EH (cell line): ENCODE results near the gene ERH.
"Not testable (repeated sequence)": the region's sequence is repeated elsewhere in the genome, so short reads cannot be mapped to it uniquely, and the experiment has no call there.

Source experiments
- DNase-seq: peaks from one replicate; pipeline ENCODE4 v3.0.0-alpha.2; 2015; ENCODE audit warnings: low read depth

Gene ERH

GRCh38 chr14:69398053-69398817, at the start of gene ERH, which contains the start of gene SLC39A9:
Gene ERH (minus strand): TSS chr14:69398299. CDS start chr14:69398233, 66 bp downstream.
Gene SLC39A9 (plus strand): TSS chr14:69398692. CDS start chr14:69399370, 678 bp downstream.
- peak; percentile 98 for DNase-seq

DNA sequence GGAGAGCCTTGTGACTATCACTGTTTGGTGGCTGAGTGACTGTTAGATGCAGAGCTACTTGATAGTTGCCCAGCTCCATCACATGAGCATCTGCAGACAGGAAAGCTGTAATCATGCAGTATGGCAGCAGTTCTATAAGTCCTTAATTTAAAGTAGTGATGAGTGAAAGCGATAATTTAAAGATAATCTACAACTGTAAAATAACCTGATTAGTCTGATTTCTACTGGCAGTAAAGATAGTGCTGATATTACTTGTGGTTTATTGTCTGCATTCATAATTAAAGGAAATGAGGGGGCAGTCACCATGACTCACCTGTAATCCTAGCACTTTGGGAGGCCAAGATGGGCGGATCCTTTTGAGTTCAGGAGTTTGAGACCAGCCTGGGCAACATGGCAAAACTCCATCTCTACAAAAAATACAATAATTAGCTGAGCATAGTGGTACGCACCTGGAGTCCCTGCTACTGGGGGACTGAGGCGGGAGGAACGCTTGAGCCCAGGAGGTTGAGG, 45.3 kb upstream of the ERH start:
- no peak for DNase-seq

GRCh38 chr14:69441948-69442347, 43.8 kb upstream of the ERH start:
- DNase-seq = no peak

GRCh38 chr14:69439521-69440270, 41.6 kb upstream of the ERH start:
- peak; percentile 12 for DNase-seq

DNA sequence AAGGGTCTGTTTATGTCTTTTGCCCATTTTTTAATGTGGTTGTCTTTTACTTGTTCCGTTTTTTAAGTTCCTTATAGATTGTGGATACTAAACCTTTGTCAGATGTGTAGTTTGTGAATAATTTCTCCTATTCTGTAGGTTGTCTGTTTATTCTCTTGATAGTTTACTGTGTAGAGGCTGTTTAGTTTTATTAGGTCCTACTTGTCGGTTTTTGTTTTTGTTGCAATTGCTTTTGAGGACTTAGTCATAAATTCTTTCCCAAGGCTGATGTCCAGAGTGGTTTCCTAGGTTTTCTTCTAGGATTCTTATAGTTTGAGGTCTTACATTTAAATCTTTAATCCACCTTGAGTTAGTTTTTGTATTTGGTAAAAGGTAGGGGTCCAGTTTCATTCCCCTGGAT, 34.3 kb upstream of the ERH start:
- peak; percentile 34 for DNase-seq

GRCh38 chr14:69430306-69430939, 32.3 kb upstream of the ERH start:
- DNase-seq = no peak

GRCh38 chr14:69429643-69430042, 31.5 kb upstream of the ERH start:
- DNase-seq = no peak

DNA sequence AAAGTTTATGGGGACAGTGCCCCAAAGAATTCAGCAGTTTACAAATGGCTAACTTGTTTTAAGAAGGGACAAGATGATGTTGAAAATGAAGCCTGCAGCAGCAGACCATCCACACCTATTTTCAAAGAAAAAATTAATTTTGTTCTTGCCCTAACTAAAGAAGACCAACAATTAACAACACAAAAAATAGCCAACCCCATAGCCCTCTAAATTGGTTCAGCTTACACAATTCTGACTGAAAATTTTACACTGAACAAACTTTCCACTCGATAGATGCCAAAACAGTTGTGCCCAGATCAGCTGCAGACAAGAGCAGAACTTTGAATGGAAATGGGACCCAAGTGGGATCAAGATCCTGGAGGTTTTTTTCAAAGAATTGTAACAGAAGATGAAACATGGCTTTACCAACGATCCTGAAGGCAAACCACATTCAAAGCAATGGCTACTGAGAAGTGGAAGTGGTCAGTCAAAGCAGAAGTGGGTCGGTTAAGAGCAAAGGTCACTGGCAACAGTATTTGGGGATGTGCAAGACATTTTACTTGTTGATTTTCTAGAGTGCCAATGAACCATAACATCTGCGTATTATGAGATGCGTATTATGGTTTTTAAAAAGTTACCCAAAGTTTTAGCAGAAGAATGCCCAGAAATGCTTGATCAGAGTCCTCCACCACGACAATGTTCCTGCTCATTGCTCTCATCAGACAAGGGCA, 30.3 kb upstream of the ERH start:
- no peak for DNase-seq

- DNase-seq = no peak
Measured at GRCh38 chr14:69427596-69427995, 29.5 kb upstream of the ERH start.

DNA sequence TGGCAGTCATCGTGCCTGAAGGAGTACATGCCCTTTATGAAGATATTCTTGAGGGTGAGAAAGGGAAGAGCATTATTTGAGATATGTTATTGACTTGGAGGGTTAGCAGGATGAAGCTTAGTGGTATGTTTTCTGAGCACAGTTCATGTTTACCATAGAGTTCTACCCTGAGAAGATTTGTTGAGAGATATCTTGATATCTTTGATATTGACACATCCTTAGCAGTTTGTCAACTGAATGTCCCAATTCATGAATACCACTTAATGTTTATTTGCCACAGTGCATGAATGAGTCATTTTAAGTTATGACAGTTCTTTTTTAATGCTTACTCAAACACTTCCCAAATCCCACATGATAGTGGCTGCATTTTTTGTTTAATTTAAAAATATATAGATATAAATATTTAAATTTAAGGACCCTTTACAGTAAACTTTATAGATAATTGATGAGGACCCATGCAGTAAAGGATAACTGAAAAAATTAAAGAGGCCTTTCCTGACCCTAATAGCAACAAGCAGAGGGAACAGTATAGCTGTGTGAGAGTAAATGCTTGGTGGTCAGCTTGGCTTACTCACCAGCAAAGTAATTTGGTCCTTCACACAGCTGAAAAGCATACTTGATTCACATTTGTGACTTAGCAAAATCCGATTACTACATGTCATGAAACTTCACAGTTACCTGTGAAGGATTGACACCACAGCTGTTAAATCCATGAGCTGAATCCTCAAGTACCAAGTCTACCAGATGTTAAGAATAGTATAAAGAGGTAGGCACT, 26.2 kb upstream of the ERH start:
- DNase-seq = peak; percentile 60

- DNase-seq = peak; percentile 52
Measured at GRCh38 chr14:69423279-69423678, 25.2 kb upstream of the ERH start.

DNA sequence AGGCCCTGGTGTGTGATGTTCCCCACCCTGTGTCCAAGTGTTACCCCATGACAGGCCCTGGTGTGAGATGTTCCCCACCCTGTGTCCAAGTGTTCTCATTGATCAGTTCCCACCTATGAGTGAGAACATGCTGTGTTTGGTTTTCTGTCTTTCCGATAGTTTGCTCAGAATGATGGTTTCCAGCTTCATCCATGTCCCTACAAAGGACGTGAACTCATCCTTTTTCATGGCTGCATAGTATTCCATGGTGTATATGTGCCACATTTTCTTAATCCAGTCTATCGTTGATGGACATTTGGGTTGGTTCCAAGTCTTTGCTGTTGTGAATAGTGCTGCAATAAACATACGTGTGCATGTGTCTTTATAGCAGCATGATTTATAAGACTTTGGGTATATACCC, 18.0 kb upstream of the ERH start:
- DNase-seq = not testable (repeated sequence)

DNA sequence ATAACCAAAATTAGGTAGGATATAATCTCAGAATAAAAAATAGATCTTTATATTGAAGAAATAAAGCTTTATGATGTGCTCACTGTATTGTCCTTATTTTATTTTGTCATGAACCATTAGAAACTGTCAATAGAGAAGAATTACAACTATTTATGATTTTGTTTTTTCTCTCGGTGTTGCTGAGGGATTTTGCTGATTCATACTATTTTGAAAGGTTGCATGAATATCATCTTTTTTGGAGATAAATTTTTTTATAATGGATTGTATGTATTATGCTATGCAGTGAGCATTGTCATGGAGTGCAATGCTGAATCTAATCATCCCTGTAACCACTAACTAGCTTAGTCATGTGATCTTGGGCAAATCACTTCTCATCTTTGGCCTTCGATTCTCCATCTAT, 15.4 kb upstream of the ERH start:
- DNase-seq = no peak

DNA sequence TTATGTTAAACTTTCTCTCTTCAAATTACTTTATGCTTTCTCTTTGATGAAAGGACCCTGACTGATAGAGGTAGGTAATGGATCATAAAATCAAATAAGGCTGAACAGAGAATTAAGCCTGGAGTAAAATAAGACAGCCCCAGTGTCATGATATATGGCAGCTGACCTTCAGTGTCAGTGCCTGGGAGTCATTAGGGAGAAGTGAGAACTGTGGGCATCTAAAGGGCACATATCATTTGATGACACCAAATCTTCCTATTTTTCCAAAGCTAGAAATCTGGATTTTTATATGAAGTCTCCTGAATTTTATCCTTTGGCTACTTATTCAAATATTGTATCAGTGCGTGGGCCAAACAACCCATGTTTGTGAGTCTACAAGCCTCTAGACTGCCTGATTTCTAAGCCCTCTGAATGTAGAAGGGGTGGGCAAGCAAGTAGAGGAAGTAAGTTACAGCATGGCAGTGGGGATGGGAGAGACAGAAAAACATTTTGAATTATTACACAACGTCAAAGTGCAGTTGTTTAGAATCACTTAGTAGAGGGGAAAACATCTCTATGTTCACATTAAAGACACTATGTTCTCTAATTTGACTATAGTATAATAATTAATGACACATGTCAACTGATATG, 10.3 kb upstream of the ERH start:
- no peak for DNase-seq

DNA sequence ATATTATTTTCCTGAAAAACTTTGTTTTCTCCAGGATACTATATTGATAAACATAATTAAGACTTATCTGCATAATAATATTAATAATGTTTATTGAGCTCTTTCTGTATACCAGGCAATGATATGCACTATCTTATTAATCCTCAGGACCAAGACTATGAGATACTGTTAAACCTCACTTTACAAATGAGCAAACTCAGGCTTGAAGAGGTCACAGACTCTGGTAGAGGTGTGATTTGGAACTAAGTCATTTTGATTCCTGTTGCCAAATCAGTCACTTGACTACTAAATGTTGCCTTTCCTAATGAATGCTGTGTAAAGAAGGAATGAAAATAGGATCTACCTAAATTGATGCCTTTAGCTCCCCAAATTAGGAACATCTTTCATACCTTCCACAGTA, 7.7 kb upstream of the ERH start:
- no peak for DNase-seq

- no peak for DNase-seq
Measured at GRCh38 chr14:69404883-69405282, 6.8 kb upstream of the ERH start.

- DNase-seq = no peak
Measured at GRCh38 chr14:69404478-69404877, 6.4 kb upstream of the ERH start.

- no peak for DNase-seq
Measured at GRCh38 chr14:69401841-69402240, 3.7 kb upstream of the ERH start.

DNA sequence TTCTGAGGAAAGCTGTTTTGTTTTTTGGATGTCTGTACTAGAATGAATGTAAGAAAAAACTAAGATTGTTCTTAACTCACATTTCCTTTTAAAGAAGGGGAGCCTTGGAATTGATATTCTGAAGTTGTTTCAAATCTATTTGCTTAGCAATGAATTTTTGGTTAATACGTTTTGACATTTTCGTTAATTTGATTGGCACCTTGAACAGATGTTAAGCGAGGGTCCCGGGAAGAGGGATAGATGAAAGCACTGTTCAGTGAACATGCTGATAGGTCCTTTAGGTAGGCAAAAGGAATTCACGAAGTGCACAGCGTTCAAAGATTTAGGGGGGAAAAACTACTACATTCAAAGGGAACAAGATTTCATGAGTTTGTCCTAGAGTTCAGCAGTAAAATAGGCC, 2.1 kb upstream of the ERH start:
- DNase-seq = no peak

DNA sequence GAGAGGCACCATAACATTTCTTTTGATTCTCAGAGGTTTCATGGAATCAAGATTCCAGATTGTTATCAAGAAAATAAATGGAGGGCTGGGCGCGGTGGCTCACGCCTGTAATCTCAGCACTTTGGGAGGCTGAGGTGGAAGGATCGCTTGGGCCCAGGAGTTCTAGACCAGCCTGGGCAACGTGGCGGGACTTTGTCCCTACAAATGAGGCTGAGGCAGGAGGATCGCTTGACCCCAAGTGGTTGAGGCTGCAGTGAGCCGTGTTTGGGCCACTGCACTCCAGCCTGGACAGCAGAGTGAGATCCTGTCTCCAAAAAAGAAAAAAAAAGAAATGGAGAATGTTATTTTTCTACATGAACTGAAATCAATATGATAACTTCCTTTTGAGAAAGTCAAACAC, 1.7 kb upstream of the ERH start:
- no peak for DNase-seq

GRCh38 chr14:69398818-69399210, 715 bp upstream of the ERH start:
- DNase-seq = no peak
